Effector CD8-positive, alpha-beta T cell (primary cell): ENCODE measurements around the gene LRRC61.
"Not testable (repeated sequence)": the region's sequence is repeated elsewhere in the genome, so short reads cannot be mapped to it uniquely, and the experiment has no call there.

Source experiments
- DNase-seq: peaks from one replicate; lab custom pipeline; 2025; lab: John Stamatoyannopoulos, UW

Gene LRRC61

DNA sequence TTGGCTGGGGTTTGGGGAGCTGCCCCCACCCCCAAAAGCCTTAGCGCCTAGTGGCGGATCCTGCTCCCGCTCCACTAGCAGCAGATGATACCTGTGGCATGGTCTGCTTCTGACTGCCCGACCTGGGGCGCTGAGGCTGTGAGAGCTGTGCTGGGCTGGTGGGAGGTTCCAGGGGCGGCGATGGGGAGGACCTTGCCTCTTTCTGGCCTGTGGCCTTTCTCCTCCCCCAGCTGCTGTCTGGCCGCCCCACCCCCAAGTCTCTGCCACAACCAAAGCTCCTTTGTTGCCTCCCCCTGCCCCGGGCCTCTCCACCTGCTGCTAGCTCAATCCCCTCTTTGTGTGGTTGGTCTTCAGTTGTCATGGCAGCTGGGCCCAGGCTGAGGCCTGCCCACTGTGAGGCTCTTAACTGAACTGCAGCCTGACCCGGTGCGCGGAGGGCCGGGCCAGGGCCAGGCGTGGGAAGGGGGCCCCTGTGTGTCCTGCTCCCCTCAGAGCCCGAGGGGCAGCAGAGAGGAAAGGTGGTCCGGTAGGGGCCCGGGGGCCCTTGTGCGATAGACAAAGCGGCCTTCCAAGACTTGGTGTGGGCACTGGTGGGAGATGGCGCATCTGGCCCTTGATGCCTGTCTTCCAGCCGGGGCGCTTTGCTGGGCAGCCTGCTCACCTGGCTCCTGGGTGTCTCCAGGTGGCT is 60.7 kb downstream of the LRRC61 start:
- DNase-seq: no peak

DNA sequence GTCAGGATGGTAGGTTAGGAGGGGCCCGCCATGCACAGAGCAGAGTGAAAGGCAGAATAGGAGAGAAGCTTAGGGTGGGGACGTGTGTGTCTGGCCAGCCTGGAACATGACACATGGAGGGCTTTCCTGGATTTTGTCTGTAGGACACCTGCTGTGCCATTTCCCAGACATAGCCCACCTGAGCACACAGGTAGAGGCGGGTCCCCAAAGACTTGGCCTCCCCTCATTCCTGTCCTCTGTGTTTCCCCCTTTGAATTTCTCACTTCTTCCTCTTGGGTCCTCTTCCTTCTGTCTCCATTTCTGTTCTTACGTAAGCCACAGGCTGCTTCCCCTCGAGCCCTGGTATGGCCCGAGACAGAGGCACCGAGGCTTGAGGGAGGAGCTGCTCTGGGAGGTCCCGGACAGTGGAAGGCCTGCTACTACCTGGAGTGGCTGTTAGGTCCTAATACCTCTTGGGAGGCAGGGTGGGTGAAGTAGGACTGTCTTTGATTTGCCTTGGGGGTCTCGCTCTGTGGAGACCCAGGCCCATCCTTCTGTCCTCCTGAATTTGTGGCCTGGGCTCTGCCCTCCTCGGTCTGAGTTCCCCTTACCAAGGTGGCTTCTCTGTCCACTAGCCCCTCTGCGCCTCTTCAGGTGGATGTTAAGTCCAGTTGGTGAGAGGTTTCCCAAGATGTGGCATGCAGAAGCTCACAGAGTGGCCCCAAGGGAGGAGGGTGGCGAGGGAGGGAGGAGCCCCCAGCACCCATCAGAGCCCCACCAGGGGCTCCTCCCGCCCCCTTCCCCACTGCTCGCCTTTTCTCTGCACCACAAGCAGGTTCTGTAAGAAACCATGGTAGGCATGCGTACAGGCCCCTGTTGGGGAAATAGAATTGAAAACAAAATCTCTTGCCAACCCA is 61.5 kb downstream of the LRRC61 start:
- no peak for DNase-seq

DNA sequence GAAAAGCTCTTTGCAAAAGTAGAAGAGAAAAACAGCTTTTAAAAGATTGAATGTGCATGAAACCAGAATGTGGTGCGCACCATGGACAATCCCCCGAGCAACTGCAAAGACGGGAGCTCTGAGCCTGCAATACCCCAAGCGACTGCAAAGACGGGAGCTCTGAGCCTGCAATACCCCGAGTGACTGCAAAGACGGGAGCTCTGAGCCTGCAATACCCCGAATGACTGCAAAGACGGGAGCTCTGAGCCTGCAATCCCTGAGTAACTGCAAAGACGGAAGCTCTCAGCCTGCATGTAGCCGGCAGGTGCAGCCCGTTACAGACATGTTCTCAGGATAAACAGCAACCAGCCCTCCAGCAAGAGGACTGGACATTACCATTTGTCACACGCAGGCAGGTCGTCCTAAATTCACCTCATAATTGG is 62.2 kb downstream of the LRRC61 start:
- no peak for DNase-seq

DNA sequence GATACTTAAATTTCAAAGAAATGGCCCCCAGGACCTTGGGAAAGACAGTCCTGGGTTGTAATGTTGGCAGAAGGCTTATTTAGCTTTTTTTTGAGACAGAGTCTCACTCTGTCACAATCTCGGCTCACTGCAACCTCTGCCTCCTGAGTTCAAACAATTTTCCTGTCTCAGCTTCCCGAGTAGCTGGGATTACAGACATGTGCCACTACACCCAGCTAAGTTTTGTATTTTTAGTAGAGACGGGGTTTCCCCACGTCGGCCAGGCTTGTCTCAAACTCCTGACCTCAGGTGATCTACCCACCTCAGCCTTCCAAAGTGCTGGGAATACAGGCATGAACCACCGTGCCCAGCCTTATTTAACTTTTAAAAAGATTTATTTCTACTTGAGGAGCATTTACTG is 62.7 kb downstream of the LRRC61 start:
- not testable (repeated sequence) for DNase-seq
